Breast epithelium (tissue), 4 donors: Measurements from ENCODE around the gene RTKN2. TPM values are rescaled to one million over a fixed set of nuclear protein-coding genes. Genes with fewer than 3 reads are reported as not detected.

Source experiments
- DNase-seq, 2 donors: peaks; one replicate each; pipeline ENCODE4 v3.0.0-alpha.2; 2019; ENCODE audit warnings: low spot score in 2 of 2
- H3K27ac ChIP-seq, 2 donors: fragments of 200-600 bp; sonication (generic) in 1 of 2; one replicate each; pipeline ENCODE4 v1.5.1; 2016 to 2019; ENCODE audit warnings: mild to moderate bottlenecking in 1 of 2
- H3K27me3 ChIP-seq, 2 donors: fragments of 200-600 bp; sonication (generic) in 1 of 2; one replicate each; pipeline versions ENCODE4 v1.5.1 to v1.6.0; 2017 to 2019; ENCODE audit warnings: control low read depth in 1 of 2, mild to moderate bottlenecking in 1 of 2
- H3K36me3 ChIP-seq: fragments of 200-600 bp; one replicate; pipeline ENCODE4 v1.5.1; 2019
- H3K4me1 ChIP-seq, 2 donors: fragments of 200-600 bp; sonication (generic); one replicate each; pipeline ENCODE4 v1.5.1; 2016 to 2019; ENCODE audit warnings: control low read depth in 1 of 2
- H3K4me3 ChIP-seq, 3 donors: fragments of 200-600 bp; sonication (generic); 1 replicate in 2 of 3; 2 replicates in 1 of 3; pipeline ENCODE4 v1.5.1; 2016 to 2019; ENCODE audit warnings: mild to moderate bottlenecking in 3 of 3, moderate library complexity in 2 of 3
- H3K9me3 ChIP-seq, 2 donors: fragments of 200-600 bp; sonication (generic) in 1 of 2; one replicate each; pipeline ENCODE4 v1.5.1; 2016 to 2019; ENCODE audit warnings: control low read depth in 1 of 2
- POLR2A ChIP-seq: fragments of 450-650 bp; IDR thresholded peaks from one replicate; pipeline ENCODE4 v1.6.1; 2016; ENCODE audit warnings: antibody characterized with exemption, mild to moderate bottlenecking, moderate library complexity
- POLR2AphosphoS5 ChIP-seq, 3 donors: sonication (generic); formaldehyde crosslinking; IDR thresholded peaks; one replicate each; pipeline ENCODE4 v1.6.1; 2017; ENCODE audit warnings: antibody characterized with exemption in 3 of 3
- intact Hi-C: fragments of 100-400 bp; cut with DNase I; formaldehyde crosslinking; loops from one replicate; pipeline ENCODE4 v1.15.1; 2023; ENCODE audit warnings: low total_unique reads
- total RNA-seq, 3 donors: library from RNA; depleted of rRNA; stranded (reverse); fragments of >200 nt; gene quantifications; one replicate each; pipeline ENCODE4 v1.1.0, GENCODE V29; 2016
- TF ChIP-seq, protein P1 (sequence below), 3 donors: fragments of 450-650 bp; IDR thresholded peaks; one replicate each; pipeline ENCODE4 v1.5.1; 2016 to 2017; ENCODE audit warnings: antibody characterized with exemption in 3 of 3, mild to moderate bottlenecking in 3 of 3, moderate library complexity in 3 of 3

Gene RTKN2
- total RNA-seq, 3 donors from 2014 or later: 0.16 to 1.3 (median 0.98) TPM

DNA sequence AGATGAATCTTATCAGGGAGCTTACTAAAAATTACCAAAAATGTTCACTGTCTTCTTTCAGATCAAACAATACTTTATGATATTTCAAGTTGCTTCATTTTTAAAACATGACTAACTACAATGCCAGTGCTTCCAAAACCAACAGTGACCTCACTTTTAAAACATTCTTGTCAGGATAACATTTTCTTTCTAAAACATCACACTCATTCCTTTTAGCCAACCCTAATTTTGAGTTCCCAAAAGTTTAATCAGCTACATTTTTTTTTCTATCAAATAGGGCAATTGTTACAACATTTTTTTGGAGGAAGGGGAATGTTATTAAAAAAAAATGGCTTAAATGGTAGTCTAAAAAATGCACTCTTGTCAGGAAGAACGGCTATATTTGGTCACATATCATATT, 37.3 kb downstream of the RTKN2 start:
- intact Hi-C loops: no loop called here
- H3K4me1 ChIP-seq: no peaks in the 10 kb centered on the region
- DNase-seq: no peak
- no peaks in the 10 kb centered on the region for H3K9me3 ChIP-seq
- TF ChIP-seq, protein P1, sequence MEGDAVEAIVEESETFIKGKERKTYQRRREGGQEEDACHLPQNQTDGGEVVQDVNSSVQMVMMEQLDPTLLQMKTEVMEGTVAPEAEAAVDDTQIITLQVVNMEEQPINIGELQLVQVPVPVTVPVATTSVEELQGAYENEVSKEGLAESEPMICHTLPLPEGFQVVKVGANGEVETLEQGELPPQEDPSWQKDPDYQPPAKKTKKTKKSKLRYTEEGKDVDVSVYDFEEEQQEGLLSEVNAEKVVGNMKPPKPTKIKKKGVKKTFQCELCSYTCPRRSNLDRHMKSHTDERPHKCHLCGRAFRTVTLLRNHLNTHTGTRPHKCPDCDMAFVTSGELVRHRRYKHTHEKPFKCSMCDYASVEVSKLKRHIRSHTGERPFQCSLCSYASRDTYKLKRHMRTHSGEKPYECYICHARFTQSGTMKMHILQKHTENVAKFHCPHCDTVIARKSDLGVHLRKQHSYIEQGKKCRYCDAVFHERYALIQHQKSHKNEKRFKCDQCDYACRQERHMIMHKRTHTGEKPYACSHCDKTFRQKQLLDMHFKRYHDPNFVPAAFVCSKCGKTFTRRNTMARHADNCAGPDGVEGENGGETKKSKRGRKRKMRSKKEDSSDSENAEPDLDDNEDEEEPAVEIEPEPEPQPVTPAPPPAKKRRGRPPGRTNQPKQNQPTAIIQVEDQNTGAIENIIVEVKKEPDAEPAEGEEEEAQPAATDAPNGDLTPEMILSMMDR (IDR thresholded peaks at IDR 0.05): no peak
- TF ChIP-seq POLR2AphosphoS5 (IDR thresholded peaks at IDR 0.05) (no peak), POLR2A (no peak)
- H3K36me3 ChIP-seq: no peaks in the 10 kb centered on the region
- H3K27me3 ChIP-seq: no peaks in the 10 kb centered on the region
- no peak overlapping the region for H3K27ac ChIP-seq
- no peak overlapping the region for H3K4me3 ChIP-seq

DNA sequence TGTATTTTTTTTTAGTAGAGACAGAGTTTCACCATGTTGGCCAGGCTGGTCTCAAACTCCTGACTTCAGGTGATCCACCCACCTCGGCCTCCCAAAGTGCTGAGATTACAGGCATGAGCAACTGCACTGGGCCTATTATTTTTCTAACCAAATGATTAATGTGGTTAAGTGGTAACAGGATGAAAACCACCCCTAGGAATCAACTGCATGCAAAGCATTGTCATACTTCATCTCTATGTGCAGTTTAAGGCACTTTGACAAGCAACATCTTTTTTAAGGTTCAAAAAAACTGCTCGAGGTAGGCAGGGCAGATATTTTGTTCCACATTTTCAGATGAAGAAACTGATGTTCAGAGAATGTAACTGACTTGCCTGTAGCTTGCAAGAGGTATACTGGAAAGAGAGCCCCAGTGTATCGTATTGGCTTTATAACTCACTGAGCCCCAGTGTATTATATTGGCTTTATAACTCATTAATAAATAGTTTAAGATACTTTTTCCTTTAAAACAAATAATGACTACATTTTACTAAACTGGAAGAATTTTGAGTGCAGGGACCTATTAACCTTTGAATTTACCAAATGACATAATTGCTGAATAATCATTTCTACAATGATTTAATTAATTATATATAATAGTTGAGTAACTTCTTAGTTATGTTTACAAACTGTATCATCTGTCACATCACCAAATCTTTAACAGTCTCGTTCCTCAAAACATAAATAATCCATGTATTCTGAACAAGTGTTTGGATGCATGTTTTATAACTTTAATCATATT, 38.1 kb downstream of the RTKN2 start:
- Histone ChIP-seq H3K9me3 (no peaks in the 10 kb centered on the region), H3K27ac (no peak overlapping the region)
- intact Hi-C loops: no loop called here

DNA sequence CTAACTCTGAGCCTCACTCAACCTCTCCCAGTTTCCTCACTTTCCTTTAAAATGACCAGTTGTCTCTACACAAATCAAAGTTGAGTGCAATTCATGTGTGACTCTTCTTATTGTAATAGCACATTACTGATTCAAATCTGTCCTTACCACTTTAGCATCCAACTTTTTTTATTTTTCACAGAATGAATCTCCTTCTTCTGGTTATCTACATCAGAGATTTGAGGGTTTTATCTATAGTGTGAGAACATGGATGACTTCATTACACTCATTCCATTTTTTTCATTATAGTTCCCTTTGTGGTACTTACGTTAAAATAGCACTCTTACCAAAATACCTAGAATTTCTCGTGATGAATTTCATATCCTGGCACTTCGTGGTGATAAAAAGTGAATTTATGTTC, 43.3 kb downstream of the RTKN2 start:
- no peaks in the 10 kb centered on the region for H3K27me3 ChIP-seq

More for the DNA sequence above, 38.1 kb downstream of the RTKN2 start:
- no peaks in the 10 kb centered on the region for H3K4me1 ChIP-seq
- no peak for DNase-seq
- no peaks in the 10 kb centered on the region for H3K27me3 ChIP-seq
- H3K4me3 ChIP-seq: no peak overlapping the region
- H3K36me3 ChIP-seq: no peaks in the 10 kb centered on the region
- TF ChIP-seq POLR2A (no peak), POLR2AphosphoS5 (IDR thresholded peaks at IDR 0.05) (no peak)
- TF ChIP-seq, protein P1 (IDR thresholded peaks at IDR 0.05): no peak

DNA sequence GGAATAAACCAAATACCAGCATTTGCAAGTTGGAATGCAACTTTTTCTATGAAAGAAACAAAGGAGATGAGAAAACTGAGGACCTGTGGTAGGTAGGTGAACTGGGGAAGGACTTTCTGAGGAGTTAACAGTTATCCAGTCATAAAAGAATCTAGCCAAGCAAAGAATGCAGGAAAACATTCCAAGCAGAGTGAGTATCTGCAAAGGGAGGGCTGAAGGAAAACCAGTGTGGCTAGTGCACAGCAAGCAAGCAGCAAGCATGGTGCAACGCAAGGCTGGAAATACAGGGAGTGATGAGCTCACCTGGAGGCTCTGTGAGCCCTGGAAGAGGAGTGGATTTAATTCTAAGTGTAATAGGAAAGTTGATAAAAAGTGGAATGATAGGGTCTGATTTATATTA, 44.0 kb downstream of the RTKN2 start:
- H3K27me3 ChIP-seq: no peaks in the 10 kb centered on the region
- no peaks in the 10 kb centered on the region for H3K4me1 ChIP-seq
- no peaks in the 10 kb centered on the region for H3K9me3 ChIP-seq
- no peak for DNase-seq
- no peaks in the 10 kb centered on the region for H3K36me3 ChIP-seq
- H3K27ac ChIP-seq: no peak overlapping the region
- TF ChIP-seq POLR2A (no peak), POLR2AphosphoS5 (IDR thresholded peaks at IDR 0.05) (no peak)
- TF ChIP-seq, protein P1 (IDR thresholded peaks at IDR 0.05): no peak
- no peak overlapping the region for H3K4me3 ChIP-seq
- intact Hi-C loops: no loop called here

More for the DNA sequence above, 43.3 kb downstream of the RTKN2 start:
- Histone ChIP-seq H3K4me3 (no peak overlapping the region), H3K27ac (no peak overlapping the region), H3K36me3 (no peaks in the 10 kb centered on the region), H3K4me1 (no peaks in the 10 kb centered on the region), H3K9me3 (no peaks in the 10 kb centered on the region)
- intact Hi-C loops: no loop called here
- TF ChIP-seq, protein P1 (IDR thresholded peaks at IDR 0.05): no peak
- TF ChIP-seq POLR2A: no peak
- TF ChIP-seq POLR2AphosphoS5 (IDR thresholded peaks at IDR 0.05): no peak
- DNase-seq: no peak

DNA sequence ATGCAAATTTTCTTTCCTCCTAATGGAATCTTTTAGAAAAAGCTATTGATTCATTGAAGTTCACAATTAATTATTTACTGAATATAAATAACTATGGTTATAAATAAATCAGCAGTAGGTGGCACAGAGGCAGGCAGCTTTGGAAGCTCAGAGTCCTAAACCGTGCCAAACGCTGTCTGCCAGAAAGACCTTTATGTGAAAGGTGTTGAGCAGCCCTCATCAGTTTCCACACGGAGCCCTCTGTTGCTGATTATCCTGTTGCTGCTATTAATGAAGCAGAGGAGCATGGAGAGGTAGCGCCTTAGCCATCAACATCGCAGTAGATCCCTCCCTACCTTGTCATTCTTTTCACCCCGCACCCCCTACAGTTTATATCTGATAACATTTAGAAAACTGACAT, 51.0 kb downstream of the RTKN2 start:
- intact Hi-C loops: loop anchor here (10.0 kb wide), 1 partner anchor 753 kb away; no protein-coding TSS in a partner anchor
- H3K4me3 ChIP-seq: no peak overlapping the region
- H3K4me1 ChIP-seq: no peaks in the 10 kb centered on the region
- H3K27me3 ChIP-seq: no peaks in the 10 kb centered on the region
- H3K9me3 ChIP-seq: no peaks in the 10 kb centered on the region
- DNase-seq: no peak
- H3K36me3 ChIP-seq: no peaks in the 10 kb centered on the region
- H3K27ac ChIP-seq: no peak overlapping the region
- TF ChIP-seq POLR2A (no peak), POLR2AphosphoS5 (IDR thresholded peaks at IDR 0.05) (no peak)
- TF ChIP-seq, protein P1 (IDR thresholded peaks at IDR 0.05): no peak
